A549 (cell line): ENCODE measurements around the gene MAP4K4. TPM values are rescaled to one million over a fixed set of nuclear protein-coding genes. Genes with fewer than 3 reads are reported as not detected.

Source experiments
- ATAC-seq, 2 experiments: fragments of 200-7000 bp in 1 of 2; fragments of >200 bp in 1 of 2; cut with Nextera tagmentation in 1 of 2; cut with Tn5 transposase in 1 of 2; 3 replicates each; pipeline versions ENCODE4 v1.8.0 to v1.9.1; 2018 to 2020; ENCODE audit warnings: mild to moderate bottlenecking in 1 of 2, moderate library complexity in 1 of 2
- CTCF ChIA-PET: fragments of 300-600 bp; sonication (Branson Sonifier 250); formaldehyde crosslinking; extraction: SDS; loops from one replicate; lab custom pipeline; 2021; ENCODE audit warnings: antibody characterized with exemption, inconsistent platforms; lab: Yijun Ruan, JAX
- POLR2A ChIA-PET: fragments of 350-600 bp; formaldehyde crosslinking; extraction: SDS; loops from one replicate; lab custom pipeline; 2021; ENCODE audit warnings: antibody characterized with exemption, inconsistent platforms; lab: Yijun Ruan, JAX
- DNase-seq, 2 experiments: peaks; one replicate each; pipeline versions ENCODE4 v3.0.0 to v3.0.0-alpha.2; 2011 to 2016; ENCODE audit warnings: low read depth in 1 of 2, low spot score in 1 of 2
- FAIRE-seq: peaks from 2 replicates; lab custom pipeline; 2011; peaks lifted over from hg19 to GRCh38; lab: Jason Lieb, UNC
- H3K27ac ChIP-seq, 2 experiments: fragments of >200 bp; sonication (Bioruptor Twin); formaldehyde crosslinking; 3 replicates each; pipeline ENCODE4 v1.5.1; 2016 to 2017
- H3K4me1 ChIP-seq: fragments of >200 bp; sonication (Bioruptor Twin); formaldehyde crosslinking; 3 replicates; pipeline ENCODE4 v1.6.1; 2016
- H3K4me2 ChIP-seq: fragments of >200 bp; sonication (Bioruptor Twin); formaldehyde crosslinking; 3 replicates; pipeline ENCODE4 v1.6.1; 2016
- H3K4me3 ChIP-seq: fragments of >200 bp; sonication (Bioruptor Twin); formaldehyde crosslinking; 3 replicates; pipeline ENCODE4 v1.5.1; 2016
- H3K9me3 ChIP-seq: fragments of >200 bp; sonication (Bioruptor Twin); formaldehyde crosslinking; 3 replicates; pipeline ENCODE4 v1.6.1; 2016
- BCL3 ChIP-seq: fragments of >200 bp; sonication (Bioruptor Twin); formaldehyde crosslinking; IDR thresholded peaks from 3 replicates; pipeline ENCODE4 v1.6.1; 2016
- CBX2 ChIP-seq: fragments of 200-600 bp; sonication (generic); IDR thresholded peaks from 2 replicates; pipeline ENCODE4 v1.6.1; 2016; ENCODE audit warnings: low read depth, mild to moderate bottlenecking, borderline replicate concordance
- CEBPB ChIP-seq, 2 experiments: fragments of >200 bp in 1 of 2; sonication (Bioruptor Twin) in 1 of 2; formaldehyde crosslinking in 1 of 2; IDR thresholded peaks; 2 replicates each; pipeline ENCODE4 v1.6.1; 2012 to 2016
- CHD2 ChIP-seq: fragments of 150-350 bp; IDR thresholded peaks from 2 replicates; pipeline ENCODE4 v1.6.1; 2014; ENCODE audit warnings: low read length; ENCODE audit not compliant: partially characterized antibody
- CTCF ChIP-seq: fragments of >200 bp; sonication (Bioruptor Twin); formaldehyde crosslinking; IDR thresholded peaks from 3 replicates; pipeline ENCODE4 v1.5.1; 2016
- E2F6 ChIP-seq: IDR thresholded peaks from 2 replicates; pipeline ENCODE4 v1.6.1; 2012; ENCODE audit warnings: low read depth, borderline replicate concordance
- EHF ChIP-seq: fragments of 250-450 bp; sonication (Bioruptor Pico); IDR thresholded peaks from 2 replicates; pipeline ENCODE4 v1.5.0; 2020; ENCODE audit warnings: mild to moderate bottlenecking
- ELK1 ChIP-seq: fragments of 150-350 bp; IDR thresholded peaks from 2 replicates; pipeline ENCODE4 v1.6.1; 2014; ENCODE audit warnings: low read depth, mild to moderate bottlenecking, low read length
- HEYL ChIP-seq: fragments of 250-450 bp; sonication (Bioruptor Pico); IDR thresholded peaks from 2 replicates; pipeline ENCODE4 v1.8.0; 2021; ENCODE audit warnings: mild to moderate bottlenecking, moderate library complexity
- HOXB5 ChIP-seq: fragments of 250-450 bp; sonication (Bioruptor Pico); IDR thresholded peaks from 2 replicates; pipeline ENCODE4 v1.5.0; 2020; ENCODE audit warnings: mild to moderate bottlenecking, moderate library complexity
- JUN ChIP-seq, 2 experiments: fragments of >200 bp; sonication (Bioruptor Twin); formaldehyde crosslinking; IDR thresholded peaks; 2 replicates in 1 of 2; 3 replicates in 1 of 2; pipeline ENCODE4 v1.6.1; 2016 to 2017
- JUNB ChIP-seq: fragments of >200 bp; sonication (Bioruptor Twin); formaldehyde crosslinking; IDR thresholded peaks from 2 replicates; pipeline ENCODE4 v1.6.1; 2016
- KDM1A ChIP-seq: fragments of 200-600 bp; sonication (generic); IDR thresholded peaks from 2 replicates; pipeline ENCODE4 v1.6.1; 2016; ENCODE audit warnings: low read depth, mild to moderate bottlenecking
- KDM5A ChIP-seq: fragments of 200-600 bp; sonication (generic); IDR thresholded peaks from 2 replicates; pipeline ENCODE4 v1.6.1; 2016; ENCODE audit warnings: antibody characterized with exemption, mild to moderate bottlenecking
- MAZ ChIP-seq: fragments of 150-350 bp; IDR thresholded peaks from 2 replicates; pipeline ENCODE4 v1.6.1; 2014; ENCODE audit warnings: antibody characterized with exemption, low read depth, low read length, borderline replicate concordance
- MYC ChIP-seq: IDR thresholded peaks from 2 replicates; pipeline ENCODE4 v1.6.1; 2012; ENCODE audit warnings: mild to moderate bottlenecking, inconsistent platforms, low read length, improper control_type of control experiment, borderline replicate concordance
- POLR2A ChIP-seq: IDR thresholded peaks from 2 replicates; pipeline ENCODE4 v1.6.1; 2012; ENCODE audit warnings: mild to moderate bottlenecking, low read length
- RAD21 ChIP-seq, 2 experiments: fragments of >200 bp in 1 of 2; sonication (Bioruptor Twin) in 1 of 2; formaldehyde crosslinking in 1 of 2; IDR thresholded peaks in 1 of 2; conservative IDR thresholded peaks in 1 of 2; 2 replicates in 1 of 2; 3 replicates in 1 of 2; pipeline ENCODE4 v1.6.1; 2012 to 2018; ENCODE audit warnings: inconsistent platforms in 1 of 2
- RARB ChIP-seq: fragments of 250-450 bp; sonication (Bioruptor Pico); IDR thresholded peaks from 2 replicates; pipeline ENCODE4 v1.8.0; 2021; ENCODE audit warnings: mild to moderate bottlenecking, moderate library complexity
- TFCP2L1 ChIP-seq: fragments of 250-450 bp; sonication (Bioruptor Pico); IDR thresholded peaks from 2 replicates; pipeline ENCODE4 v1.5.0; 2021; ENCODE audit warnings: mild to moderate bottlenecking
- USF2 ChIP-seq: fragments of 450-650 bp; IDR thresholded peaks from 2 replicates; pipeline ENCODE4 v1.6.1; 2014; ENCODE audit warnings: antibody characterized with exemption
- ZFP36 ChIP-seq: fragments of 450-650 bp; IDR thresholded peaks from 2 replicates; pipeline ENCODE4 v1.6.1; 2014; ENCODE audit warnings: borderline replicate concordance; ENCODE audit not compliant: partially characterized antibody
- WGBS: methylation state at CpG from one replicate; pipeline ENCODE4 v1.1.6; 2017; ENCODE audit errors: missing lambda C conversion rate; 5-methylcytosine and 5-hydroxymethylcytosine counted together
- polyA plus RNA-seq, 4 experiments: library from polyadenylated mRNA; depleted of rRNA in 3 of 4; stranded (reverse); fragments of >200 nt; fragmentation: RNase III in 1 of 4; extraction: RNeasy Plus Mini Kit Qiagen cat#74134 plus additional on column Dnase treatment in 1 of 4; gene quantifications; 2 replicates in 3 of 4; 3 replicates in 1 of 4; pipeline ENCODE4 v1.2.3, GENCODE V29; 2011 to 2017

Gene MAP4K4
- polyA plus RNA-seq, 2 of the 4 experiments (the other 2 are of a cell fraction), result 61.9 to 82.2 TPM

- TF ChIP-seq HOXB5 (CRISPR knock-in tag), result no peak
- TF ChIP-seq, all 56 proteins: peak for 0
These were observed 13.2 kb upstream of the MAP4K4 start (continued) for GRCh38 chr2:101684313-101684712.

- Histone ChIP-seq H3K27ac (no peak overlapping the region), H3K9me3 (no peaks in the 10 kb centered on the region), H3K4me1 (no peaks in the 10 kb centered on the region), H3K4me3 (no peak overlapping the region), H3K4me2 (no peak overlapping the region)
- WGBS, result 68% methylated on average over 5 of the region's 5 CpGs
- no peak for TF ChIP-seq ELK1
- no peak for TF ChIP-seq CEBPB (IDR thresholded peaks at IDR 0.05)
- no peak for TF ChIP-seq CHD2
- no peak for TF ChIP-seq HEYL (CRISPR knock-in tag)
- no peak for TF ChIP-seq MYC
- TF ChIP-seq KDM1A, result no peak
- no peak for TF ChIP-seq JUN (IDR thresholded peaks at IDR 0.05)
- TF ChIP-seq POLR2A, result no peak
- TF ChIP-seq CTCF, result no peak
- no peak for TF ChIP-seq RARB (CRISPR knock-in tag)
- no peak for TF ChIP-seq EHF
- ChIA-PET POLR2A (interaction anchor here (1.6 kb wide), 1 partner anchor 9 kb away, joined by 5 read pairs; the partner anchor contains the start of gene MAP4K4), CTCF (interaction anchor here (0.6 to 1.2 kb wide), 4 partner anchors 9 to 185 kb away, joined by 3 to 6 read pairs (median 4); no protein-coding TSS in a partner anchor)
- ATAC-seq, result no peak
- FAIRE-seq, result no peak
- no peak for DNase-seq
These were observed 9.2 kb upstream of the MAP4K4 start for GRCh38 chr2:101688261-101688660.

- H3K9me3 ChIP-seq, result no peaks in the 10 kb centered on the region
- no peak for ATAC-seq
- H3K4me2 ChIP-seq, result no peak overlapping the region
- no peak for TF ChIP-seq USF2
- TF ChIP-seq TFCP2L1 (CRISPR knock-in tag), result no peak
- TF ChIP-seq RAD21 (conservative IDR thresholded peaks at IDR 0.05 in 1 of 2, IDR thresholded peaks at IDR 0.05 in 1 of 2), result no peak
- no peak for TF ChIP-seq MYC
- TF ChIP-seq JUNB, result no peak
- TF ChIP-seq E2F6, result no peak
- TF ChIP-seq CBX2, result no peak
- TF ChIP-seq ELK1, result no peak
- no peak for TF ChIP-seq MAZ
- TF ChIP-seq BCL3, result no peak
- no peak for TF ChIP-seq EHF
- TF ChIP-seq RARB (CRISPR knock-in tag), result no peak
- TF ChIP-seq KDM5A, result no peak
- no peak for TF ChIP-seq POLR2A
- TF ChIP-seq ZFP36, result no peak
- WGBS, result 93% methylated on average over 1 of the region's 1 CpG
- no peak for FAIRE-seq
- ChIA-PET POLR2A (interaction anchor here (1.6 kb wide), 1 partner anchor 8 kb away, joined by 5 read pairs; the partner anchor contains the start of gene MAP4K4), CTCF (interaction anchor here (0.6 to 1.2 kb wide), 4 partner anchors 8 to 184 kb away, joined by 3 to 6 read pairs (median 4); no protein-coding TSS in a partner anchor)
- no peak overlapping the region for H3K27ac ChIP-seq
- no peaks in the 10 kb centered on the region for H3K4me1 ChIP-seq
- DNase-seq, result no peak
- no peak overlapping the region for H3K4me3 ChIP-seq
These were observed 8.2 kb upstream of the MAP4K4 start for GRCh38 chr2:101689114-101689825.
